Measurements from ENCODE around the gene RBP7.

GRCh38 chr1:9996624-9997582 is at the start of gene RBP7:
- TF ChIP-seq, protein P1, sequence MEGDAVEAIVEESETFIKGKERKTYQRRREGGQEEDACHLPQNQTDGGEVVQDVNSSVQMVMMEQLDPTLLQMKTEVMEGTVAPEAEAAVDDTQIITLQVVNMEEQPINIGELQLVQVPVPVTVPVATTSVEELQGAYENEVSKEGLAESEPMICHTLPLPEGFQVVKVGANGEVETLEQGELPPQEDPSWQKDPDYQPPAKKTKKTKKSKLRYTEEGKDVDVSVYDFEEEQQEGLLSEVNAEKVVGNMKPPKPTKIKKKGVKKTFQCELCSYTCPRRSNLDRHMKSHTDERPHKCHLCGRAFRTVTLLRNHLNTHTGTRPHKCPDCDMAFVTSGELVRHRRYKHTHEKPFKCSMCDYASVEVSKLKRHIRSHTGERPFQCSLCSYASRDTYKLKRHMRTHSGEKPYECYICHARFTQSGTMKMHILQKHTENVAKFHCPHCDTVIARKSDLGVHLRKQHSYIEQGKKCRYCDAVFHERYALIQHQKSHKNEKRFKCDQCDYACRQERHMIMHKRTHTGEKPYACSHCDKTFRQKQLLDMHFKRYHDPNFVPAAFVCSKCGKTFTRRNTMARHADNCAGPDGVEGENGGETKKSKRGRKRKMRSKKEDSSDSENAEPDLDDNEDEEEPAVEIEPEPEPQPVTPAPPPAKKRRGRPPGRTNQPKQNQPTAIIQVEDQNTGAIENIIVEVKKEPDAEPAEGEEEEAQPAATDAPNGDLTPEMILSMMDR (IDR thresholded peaks at IDR 0.05; ENCODE audit: poor library complexity, severe bottlenecking) = no peak
- no peak for TF ChIP-seq POLR2AphosphoS5 (IDR thresholded peaks at IDR 0.05)
- TF ChIP-seq MXI1 (conservative IDR thresholded peaks at IDR 0.05; ENCODE audit: poor library complexity, severe bottlenecking) = no peak
- TF ChIP-seq EZH2 (IDR thresholded peaks at IDR 0.05; ENCODE audit: borderline replicate concordance, insufficient read depth, low read length, poor library complexity, severe bottlenecking) = no peak
- TF ChIP-seq EP300 (conservative IDR thresholded peaks at IDR 0.05; ENCODE audit: poor library complexity, severe bottlenecking) = no peak
- TF ChIP-seq, protein P2, sequence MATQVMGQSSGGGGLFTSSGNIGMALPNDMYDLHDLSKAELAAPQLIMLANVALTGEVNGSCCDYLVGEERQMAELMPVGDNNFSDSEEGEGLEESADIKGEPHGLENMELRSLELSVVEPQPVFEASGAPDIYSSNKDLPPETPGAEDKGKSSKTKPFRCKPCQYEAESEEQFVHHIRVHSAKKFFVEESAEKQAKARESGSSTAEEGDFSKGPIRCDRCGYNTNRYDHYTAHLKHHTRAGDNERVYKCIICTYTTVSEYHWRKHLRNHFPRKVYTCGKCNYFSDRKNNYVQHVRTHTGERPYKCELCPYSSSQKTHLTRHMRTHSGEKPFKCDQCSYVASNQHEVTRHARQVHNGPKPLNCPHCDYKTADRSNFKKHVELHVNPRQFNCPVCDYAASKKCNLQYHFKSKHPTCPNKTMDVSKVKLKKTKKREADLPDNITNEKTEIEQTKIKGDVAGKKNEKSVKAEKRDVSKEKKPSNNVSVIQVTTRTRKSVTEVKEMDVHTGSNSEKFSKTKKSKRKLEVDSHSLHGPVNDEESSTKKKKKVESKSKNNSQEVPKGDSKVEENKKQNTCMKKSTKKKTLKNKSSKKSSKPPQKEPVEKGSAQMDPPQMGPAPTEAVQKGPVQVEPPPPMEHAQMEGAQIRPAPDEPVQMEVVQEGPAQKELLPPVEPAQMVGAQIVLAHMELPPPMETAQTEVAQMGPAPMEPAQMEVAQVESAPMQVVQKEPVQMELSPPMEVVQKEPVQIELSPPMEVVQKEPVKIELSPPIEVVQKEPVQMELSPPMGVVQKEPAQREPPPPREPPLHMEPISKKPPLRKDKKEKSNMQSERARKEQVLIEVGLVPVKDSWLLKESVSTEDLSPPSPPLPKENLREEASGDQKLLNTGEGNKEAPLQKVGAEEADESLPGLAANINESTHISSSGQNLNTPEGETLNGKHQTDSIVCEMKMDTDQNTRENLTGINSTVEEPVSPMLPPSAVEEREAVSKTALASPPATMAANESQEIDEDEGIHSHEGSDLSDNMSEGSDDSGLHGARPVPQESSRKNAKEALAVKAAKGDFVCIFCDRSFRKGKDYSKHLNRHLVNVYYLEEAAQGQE (IDR thresholded peaks at IDR 0.05; ENCODE audit: borderline replicate concordance) = no peak
- no peak for TF ChIP-seq RAD21 (conservative IDR thresholded peaks at IDR 0.05)

All from neural cell (in vitro differentiated cells).